Thoracic aorta endothelial cell (primary cell): ENCODE results near the gene PATE1. TPM values are rescaled to one million over a fixed set of nuclear protein-coding genes. Genes with fewer than 3 reads are reported as not detected.

Experiments
- total RNA-seq: library from RNA; depleted of rRNA; stranded (reverse); fragments of >200 nt; gene quantifications from 2 replicates; pipeline ENCODE4 v1.2.3, GENCODE V29; 2012

The PATE1 gene
- not detected in 2 replicates for total RNA-seq

GRCh38 chr11:125745979-125746378 lies at the start of gene PATE1:
TSS of gene PATE1 (plus strand) at chr11:125746279. CDS start at chr11:125746305, 26 bp downstream.

GRCh38 chr11:125778728-125779127 lies 32.6 kb downstream of the PATE1 start, which contains the start of gene PATE2:
TSS of gene PATE2 (minus strand) at chr11:125778828. CDS start at chr11:125778773, 55 bp downstream.

DNA sequence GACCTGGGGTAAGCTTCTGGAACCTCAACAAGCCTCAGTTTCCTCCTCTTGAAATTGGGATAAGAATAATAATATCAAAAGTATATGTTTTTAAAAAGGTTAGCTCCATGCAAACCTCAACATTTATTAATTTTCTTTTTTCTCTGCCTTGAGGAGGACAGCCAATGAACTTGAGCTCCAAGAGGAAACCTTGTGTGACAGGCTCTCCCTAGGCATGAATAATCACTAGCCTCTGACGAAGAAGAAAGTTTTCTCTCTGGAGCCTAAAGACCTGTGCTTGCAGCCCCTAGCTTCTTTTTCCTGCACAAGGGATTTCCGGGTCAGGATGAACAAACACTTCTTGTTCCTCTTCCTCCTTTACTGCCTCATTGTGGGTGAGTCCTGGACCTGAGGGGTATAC lies 41.7 kb downstream of the PATE1 start, which contains the start of gene PATE3:
Gene PATE3, plus strand, starts transcription at position 301 of the 400 bp plus-strand sequence. Its CDS starts 25 bp downstream, at position 326.

Other genes with a start within 250 kb of the PATE1 start
- 161 and 172 TPM in 2 replicates for gene EI24, start 176.8 kb upstream of the PATE1 start, total RNA-seq
- gene STT3A, start 153.4 kb upstream of the PATE1 start, total RNA-seq = 291 and 321 TPM in 2 replicates
- gene CHEK1, start 121.1 kb upstream of the PATE1 start, total RNA-seq = 58.9 and 82.5 TPM in 2 replicates
- gene ACRV1, start 65.4 kb upstream of the PATE1 start, total RNA-seq = not detected in 2 replicates
- 0.13 and 0.50 TPM in 2 replicates for gene PATE2, start 32.5 kb downstream of the PATE1 start, total RNA-seq
- gene PATE3, start 41.8 kb downstream of the PATE1 start, total RNA-seq = not detected in 2 replicates
- not detected in 2 replicates for gene PATE4, start 87.0 kb downstream of the PATE1 start, total RNA-seq
- 8.9 and 15.3 TPM in 2 replicates for gene HYLS1, start 141.4 kb downstream of the PATE1 start, total RNA-seq
- 14.6 and 15.8 TPM in 2 replicates for gene PUS3, start 156.9 kb downstream of the PATE1 start, total RNA-seq
- not detected in 2 replicates for gene DDX25, start 158.2 kb downstream of the PATE1 start, total RNA-seq
- gene VSIG10L2, start 199.8 kb downstream of the PATE1 start, total RNA-seq = not detected in 2 replicates